HG02623 (cell line): ENCODE data around the gene SLC44A4.
"Not testable (repeated sequence)": the region's sequence is repeated elsewhere in the genome, so short reads cannot be mapped to it uniquely, and the experiment has no call there.

Source experiments
- ATAC-seq: cut with Tn5 transposase; IDR thresholded peaks from one replicate; pipeline ENCODE4 v1.9.1; 2021; ENCODE audit warnings: moderate library complexity; ENCODE audit not compliant: unreplicated experiment

SLC44A4 gene

GRCh38 chr6:31861150-31861549, 17.6 kb downstream of the SLC44A4 start:
- no peak for ATAC-seq

- ATAC-seq = no peak
Measured at GRCh38 chr6:31860349-31860748, 18.4 kb downstream of the SLC44A4 start.

- ATAC-seq = no peak
Measured at GRCh38 chr6:31859923-31860322, 18.9 kb downstream of the SLC44A4 start.

DNA sequence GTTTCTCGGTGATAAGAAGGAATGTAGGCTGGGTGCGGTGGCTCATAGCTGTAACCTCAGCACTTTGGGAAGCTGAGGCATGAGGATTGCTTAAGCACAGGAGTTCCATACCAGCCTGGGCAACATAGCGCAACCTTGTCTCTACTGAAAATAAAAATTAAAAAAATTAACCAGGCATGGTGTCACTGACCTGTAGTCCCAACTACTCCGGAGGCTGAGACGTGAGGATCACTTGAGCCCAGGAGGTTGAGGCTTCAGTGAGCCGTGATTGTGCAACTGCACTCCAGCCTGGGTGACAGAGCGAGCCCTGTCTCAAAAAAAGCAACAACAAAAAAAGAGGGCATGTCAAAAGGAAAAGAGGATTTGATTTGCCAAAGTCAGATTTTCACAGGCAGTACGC, 20.1 kb downstream of the SLC44A4 start:
- ATAC-seq = no peak

DNA sequence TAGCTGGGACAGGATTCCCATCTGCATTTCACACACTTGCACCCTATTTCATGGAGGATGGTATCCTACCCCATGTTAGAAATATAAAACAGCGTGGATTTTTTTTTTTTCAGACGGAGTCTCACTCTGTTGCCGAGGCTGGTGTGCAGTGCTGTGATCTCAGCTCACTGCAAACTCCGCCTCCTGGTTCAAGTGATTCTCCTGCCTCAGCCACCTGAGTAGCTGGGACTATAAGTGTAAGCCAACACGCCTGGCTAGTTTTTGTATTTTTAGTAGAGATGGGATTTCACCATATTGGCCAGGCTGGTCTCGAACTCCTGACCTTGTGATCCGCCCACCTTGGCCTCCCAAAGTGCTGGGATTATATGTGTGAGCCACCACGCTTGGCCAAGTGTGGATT, 21.0 kb downstream of the SLC44A4 start:
- ATAC-seq = not testable (repeated sequence)

DNA sequence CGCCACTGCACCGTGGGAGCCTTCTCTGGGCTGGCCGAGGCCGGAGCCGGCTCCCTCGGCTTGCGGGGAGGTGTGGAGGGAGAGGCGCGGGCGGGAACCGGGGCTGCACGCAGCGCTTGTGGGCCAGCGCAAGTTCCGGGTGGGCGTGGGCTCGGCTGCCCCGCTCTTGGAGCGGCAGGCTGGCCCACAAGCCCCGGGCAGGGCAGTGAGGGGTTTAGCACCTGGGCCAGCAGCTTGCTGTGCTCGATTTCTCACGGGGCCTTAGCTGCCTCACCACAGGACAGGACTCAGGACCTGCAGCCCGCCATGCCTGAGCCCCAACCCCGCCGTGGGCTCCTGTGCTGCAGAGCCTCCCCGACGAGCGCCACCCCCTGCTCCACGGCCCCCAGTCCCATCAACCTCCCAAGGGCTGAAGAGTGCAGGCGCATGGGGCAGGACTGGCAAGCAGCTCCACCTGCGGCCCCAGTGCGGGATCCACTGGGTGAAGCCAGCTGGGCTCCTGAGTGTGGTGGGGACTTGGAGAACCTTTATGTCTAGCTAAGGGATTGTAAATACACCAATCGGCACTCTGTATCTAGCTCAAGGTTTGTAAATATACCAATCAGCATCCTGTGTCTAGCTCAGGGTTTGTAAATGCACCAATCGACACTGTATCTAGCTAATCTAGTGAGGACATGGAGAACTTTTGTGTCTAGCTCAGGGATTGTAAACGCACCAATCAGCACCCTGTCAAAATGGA, 26.6 kb downstream of the SLC44A4 start:
- not testable (repeated sequence) for ATAC-seq

- no peak for ATAC-seq
Measured at GRCh38 chr6:31851485-31851832, 27.3 kb downstream of the SLC44A4 start.

GRCh38 chr6:31850765-31851484, 27.9 kb downstream of the SLC44A4 start:
- ATAC-seq = no peak

DNA sequence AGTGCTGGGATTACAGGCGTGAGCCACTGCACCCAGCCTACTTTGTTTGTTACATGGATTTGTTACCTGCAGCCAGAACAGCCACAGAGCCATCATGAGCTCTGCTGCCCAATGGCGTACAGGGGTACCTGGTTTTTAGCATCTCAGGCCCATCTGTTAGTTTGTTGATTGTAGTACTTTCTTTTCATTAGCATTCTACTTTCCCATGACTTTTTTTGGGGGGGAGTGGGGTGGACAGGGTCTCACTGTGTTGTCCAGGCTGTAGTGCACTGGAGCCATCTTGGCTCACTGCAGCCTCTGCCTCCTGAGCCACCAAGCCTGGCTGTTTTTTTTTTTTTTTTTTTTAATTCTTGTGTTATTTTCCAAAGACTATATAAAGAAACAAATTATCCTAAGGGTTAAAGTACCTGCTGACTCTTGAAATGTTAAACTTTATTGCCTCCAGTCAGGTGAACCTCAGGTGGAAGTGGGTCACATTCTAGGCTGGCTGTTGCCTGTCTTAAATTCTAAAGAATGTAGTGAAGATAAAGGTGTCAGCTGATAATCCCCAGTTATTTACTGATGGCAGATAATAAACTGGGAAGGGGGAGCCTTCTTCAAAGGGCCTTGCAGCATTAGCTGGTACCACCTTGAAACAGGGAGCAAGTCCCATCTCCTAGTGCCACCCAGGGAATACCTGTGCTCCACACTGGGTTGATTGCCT, 31.4 kb downstream of the SLC44A4 start:
- ATAC-seq = no peak

- no peak for ATAC-seq
Measured at GRCh38 chr6:31844507-31844906, 34.3 kb downstream of the SLC44A4 start.

DNA sequence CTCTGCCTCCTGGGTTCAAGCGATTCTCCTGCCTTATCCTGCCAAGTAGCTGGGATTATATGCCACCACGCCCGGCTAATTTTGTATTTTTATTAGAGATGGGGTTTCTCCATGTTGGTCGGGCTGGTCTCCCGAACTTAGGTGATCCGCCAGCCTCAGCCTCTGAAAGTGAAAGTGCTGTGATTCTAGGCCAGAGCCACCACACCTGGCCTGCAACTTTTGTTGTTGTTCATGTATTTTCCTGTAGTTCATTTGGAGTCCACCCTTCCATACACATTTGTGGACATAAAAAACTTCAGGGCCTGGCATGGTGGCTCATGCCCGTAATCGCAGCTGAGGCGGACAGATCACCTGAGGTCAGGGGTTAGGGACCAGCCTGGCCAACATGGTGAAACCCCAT, 36.7 kb downstream of the SLC44A4 start:
- ATAC-seq = no peak

- ATAC-seq = not testable (repeated sequence)
Measured at GRCh38 chr6:31839779-31840126, 39.0 kb downstream of the SLC44A4 start.

DNA sequence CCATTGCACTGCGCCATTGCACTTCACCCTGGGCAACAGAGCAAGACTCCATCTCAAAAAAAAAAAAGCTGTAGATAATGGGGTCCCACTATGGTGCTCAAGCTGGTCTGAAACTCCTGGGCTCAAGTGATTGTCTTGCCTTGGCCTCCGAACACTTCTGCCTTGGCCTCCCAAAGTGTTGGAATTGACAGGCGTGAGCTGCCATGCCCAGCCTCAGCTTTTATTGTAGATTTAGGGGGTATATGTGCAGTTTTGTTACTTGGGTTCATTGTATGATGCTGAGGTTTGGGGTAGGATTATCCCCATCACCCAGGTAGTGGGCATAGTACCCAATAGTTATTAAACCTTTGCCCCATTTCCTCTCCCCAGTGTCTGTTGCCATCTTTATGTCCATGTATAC, 39.8 kb downstream of the SLC44A4 start:
- no peak for ATAC-seq

DNA sequence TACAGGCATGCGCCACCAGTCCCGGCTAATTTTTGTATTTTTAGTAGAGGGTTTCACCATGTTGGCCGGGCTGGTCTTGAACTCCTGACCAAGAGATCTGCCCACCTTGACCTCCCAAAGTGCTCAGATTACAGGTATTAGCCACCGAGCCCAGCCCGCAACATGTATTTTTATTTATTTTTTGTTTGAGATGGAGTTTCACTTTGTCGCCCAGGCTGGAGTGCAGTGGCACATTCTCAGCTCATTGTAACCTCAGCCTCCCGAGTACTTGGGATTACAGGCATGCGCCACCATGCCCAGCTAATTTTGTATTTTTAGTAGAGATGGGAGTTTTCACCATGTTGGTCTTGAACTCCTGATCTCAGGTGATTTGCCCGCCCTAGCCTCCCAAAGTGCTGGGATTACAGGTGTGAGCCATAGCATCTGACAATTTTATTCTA, 40.7 kb downstream of the SLC44A4 start:
- ATAC-seq = not testable (repeated sequence)

DNA sequence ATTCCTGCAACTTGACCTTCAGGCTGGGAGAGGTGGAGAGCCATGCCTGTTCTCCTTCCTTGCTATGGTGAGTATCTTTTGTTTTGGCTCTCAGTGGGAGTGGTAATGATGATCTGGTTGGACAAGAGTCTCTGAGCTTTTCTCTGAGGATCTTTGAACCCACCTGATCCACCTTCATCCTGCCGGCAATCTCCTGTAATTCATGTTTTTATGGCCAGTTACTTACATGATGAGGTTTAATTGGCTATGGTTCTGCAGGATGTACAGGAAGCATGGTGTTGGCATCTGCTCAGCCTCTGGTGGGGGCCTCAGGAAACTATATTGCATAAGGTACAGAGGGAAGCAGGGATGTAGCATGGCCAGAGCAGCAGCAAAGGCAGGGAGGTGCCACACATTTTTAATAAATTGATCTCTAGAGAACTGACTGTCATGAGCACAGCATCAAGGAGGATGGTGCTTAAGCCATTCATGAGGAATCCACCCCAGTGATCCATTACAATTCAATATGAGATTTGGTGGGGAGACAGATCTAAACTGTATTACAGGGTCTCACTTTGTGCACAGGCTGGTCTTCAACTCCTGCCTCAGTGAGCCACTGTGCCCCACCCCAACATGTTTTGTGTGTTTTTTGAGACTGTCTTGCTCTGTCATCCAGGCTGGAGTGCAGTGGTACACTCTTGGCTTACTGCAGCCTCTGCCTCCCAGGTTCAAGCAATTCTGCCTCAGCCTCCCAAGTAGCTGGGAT, 41.3 kb downstream of the SLC44A4 start:
- no peak for ATAC-seq

DNA sequence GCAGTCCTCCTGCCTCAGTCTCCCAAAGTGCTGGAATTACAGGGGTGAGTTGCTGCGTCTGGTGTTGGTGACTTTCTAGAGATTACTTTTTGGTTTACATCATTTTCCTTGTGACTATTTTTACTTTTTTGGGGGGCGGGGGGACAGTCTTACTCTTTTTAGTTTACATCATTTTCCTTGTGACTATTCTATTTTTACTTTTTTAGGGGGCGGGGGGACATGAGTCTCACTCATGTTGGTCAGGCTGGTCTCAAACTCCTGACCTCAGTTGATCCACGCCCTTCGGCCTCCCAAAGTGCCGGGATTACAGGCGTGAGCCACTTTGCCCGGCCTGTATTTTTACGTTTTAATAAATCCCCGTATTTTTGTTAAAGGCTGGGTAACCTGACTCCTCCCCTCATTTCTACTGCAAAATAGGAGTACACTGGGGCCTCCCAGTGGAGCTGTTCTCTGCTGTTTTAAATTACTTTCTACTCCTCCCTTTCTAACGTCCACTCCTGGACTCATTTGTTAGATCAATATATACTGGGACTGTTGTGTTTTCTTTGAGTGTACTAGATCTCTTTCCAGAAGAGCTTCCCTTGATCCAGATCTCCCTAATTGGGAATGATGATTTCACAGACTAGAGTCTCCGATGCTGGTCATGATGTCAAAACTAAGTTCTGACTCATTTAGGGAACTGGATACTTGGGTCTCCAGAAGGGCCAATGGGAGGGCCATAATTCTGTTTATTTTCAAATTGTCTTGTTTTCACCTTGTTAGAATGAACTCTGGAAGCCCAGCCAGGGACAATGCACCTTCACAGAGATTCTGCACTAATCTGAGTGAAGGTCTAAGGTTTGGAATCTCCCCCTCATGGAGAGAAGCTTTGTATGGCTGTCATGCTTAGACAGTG, 42.1 kb downstream of the SLC44A4 start:
- ATAC-seq = no peak

DNA sequence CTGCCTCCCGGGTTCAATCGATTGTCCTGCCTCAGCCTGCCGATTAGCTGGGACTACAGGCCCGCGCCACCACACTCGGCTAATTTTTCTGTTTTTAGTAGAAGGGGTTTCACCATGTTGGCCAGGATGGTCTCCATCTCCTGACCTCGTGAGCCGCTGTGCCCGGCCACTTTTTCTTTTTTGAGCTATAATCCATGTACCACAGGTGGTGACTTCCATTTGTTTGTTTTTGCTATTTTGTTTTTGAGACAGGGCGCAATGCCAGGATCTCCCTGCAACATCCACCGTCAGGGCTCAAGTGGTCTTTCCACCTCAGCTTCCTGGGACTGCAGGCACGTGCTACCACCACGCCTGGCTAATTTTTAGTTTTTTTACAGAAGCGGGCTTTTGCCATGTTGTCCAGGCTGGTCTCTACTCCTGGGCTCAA, 42.7 kb downstream of the SLC44A4 start:
- no peak for ATAC-seq

- ATAC-seq = peak; percentile 38
Measured at GRCh38 chr6:31834367-31835250, 44.2 kb downstream of the SLC44A4 start.
